Right forelimb (tissue), 1 donor: ENCODE measurements around the gene NOTCH1.
"Not testable (repeated sequence)": the region's sequence is repeated elsewhere in the genome, so short reads cannot be mapped to it uniquely, and the experiment has no call there.

Experiments used
- DNase-seq: peaks from one replicate; pipeline ENCODE4 v3.0.0-alpha.2; 2018

The NOTCH1 gene

GRCh38 chr9:136545965-136546696 lies at the start of gene NOTCH1:
TSS of gene NOTCH1 (minus strand) at chr9:136546048. CDS start at chr9:136545786, 262 bp downstream.
- DNase-seq, result peak; percentile 92

GRCh38 chr9:136594492-136594891 lies 48.6 kb upstream of the NOTCH1 start:
- no peak for DNase-seq

DNA sequence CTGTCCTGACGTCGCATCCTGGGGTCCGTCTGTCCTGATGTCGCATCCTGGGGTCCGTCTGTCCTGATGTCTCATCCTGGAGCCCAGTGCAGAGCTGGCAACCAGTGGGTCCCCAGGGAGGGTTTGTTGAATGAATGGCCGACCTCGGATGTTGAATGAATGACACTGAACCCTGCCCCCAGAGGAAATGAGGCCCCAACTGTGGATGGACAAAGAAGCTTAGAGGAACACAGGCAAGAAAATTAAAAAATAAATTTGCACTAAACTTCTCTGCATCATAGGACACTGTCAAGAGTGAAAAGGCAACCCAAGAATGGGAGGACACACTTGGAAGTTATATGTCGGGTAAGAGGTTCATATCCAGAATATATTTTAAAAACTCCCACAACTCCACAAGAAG lies 47.7 kb upstream of the NOTCH1 start:
- no peak for DNase-seq

- DNase-seq, result no peak
Measured at GRCh38 chr9:136592666-136593065, 46.8 kb upstream of the NOTCH1 start.

DNA sequence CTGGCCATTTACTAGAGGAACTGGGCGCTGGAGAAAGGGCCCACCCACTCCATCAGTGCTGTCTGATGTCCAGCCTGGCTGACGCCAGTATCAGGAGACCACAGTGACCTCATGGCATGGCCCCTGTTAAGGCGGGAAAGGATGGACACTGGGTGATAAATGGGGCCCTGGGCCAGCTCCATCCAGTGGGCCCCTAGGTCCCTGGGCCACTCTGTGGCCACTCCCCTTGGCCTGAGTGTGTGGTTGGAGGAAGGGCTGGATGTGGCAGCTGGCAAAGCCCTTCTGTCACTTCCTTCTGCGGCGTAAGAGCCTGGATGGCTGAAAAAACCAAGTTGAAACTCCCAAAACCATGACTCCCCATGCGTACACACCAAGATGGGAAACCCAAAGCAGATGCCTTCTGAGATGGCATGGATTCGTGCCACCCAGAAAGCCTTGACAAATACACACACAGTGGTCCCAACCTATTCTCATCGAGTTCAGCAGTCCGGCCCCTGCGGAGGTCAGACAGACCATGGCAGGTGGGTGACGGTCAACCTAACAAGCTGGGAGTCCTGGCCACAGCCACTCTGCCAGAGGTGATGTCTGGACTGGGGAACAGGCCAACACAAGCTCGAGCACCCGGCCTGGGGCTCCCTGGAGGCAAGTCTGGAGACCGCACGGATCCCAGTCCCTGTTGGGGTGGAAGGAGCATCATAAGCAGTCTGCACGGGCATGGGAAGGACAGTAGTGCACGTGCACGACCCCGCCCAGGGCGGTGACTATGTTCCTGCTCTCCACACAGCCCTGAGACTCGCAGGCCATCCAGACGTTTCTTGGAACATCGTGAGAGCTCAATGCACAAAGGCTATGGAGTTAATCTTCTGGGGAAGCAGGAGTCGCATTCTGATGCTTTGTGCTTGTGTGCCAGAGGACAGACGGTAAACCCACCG lies 45.2 kb upstream of the NOTCH1 start:
- DNase-seq, result no peak

GRCh38 chr9:136589766-136590763 lies 44.2 kb upstream of the NOTCH1 start:
- no peak for DNase-seq

GRCh38 chr9:136588663-136589464 lies 43.0 kb upstream of the NOTCH1 start:
- DNase-seq, result no peak

- DNase-seq, result peak; percentile 67
Measured at GRCh38 chr9:136587944-136588662, 42.3 kb upstream of the NOTCH1 start.

DNA sequence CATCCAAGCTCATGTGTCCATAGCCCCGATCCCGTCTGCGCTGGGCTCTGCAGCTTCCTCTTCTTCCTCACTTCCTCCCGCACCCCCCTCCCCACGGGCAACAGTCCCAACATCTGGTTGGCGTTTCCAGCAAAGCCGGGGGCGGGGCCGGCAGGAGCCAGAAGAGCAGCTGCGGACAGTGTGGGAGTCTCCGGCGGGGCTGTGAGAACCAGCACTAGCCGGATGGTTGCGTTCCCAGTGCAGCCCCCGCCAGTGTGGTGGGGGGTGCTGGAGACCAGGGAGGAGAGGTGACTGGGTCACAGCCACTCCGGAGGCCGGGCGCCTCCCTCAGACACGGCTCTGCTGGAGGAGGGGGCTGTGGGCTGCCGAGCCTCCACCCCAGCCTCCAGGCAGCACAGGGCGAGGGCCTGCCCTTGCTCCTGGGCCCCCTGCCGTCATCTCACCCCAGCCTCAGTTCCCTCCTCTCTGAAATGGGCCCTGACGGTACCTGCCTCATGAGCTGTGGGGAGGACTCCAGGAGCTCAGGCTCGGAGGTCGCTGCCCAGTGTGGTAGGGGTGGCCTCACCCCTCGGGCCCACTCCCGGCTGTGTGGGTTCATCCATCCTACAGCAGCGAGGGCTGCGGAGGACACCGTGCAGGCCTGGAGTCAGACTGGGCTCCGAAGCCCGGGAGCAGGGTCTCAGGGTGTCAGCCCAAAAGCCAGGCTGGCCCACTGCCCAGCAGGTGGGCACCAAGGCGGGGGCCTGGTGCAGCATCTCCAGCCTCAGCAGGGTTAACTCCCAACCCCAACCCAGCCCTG lies 41.5 kb upstream of the NOTCH1 start:
- DNase-seq, result peak; percentile 92

DNA sequence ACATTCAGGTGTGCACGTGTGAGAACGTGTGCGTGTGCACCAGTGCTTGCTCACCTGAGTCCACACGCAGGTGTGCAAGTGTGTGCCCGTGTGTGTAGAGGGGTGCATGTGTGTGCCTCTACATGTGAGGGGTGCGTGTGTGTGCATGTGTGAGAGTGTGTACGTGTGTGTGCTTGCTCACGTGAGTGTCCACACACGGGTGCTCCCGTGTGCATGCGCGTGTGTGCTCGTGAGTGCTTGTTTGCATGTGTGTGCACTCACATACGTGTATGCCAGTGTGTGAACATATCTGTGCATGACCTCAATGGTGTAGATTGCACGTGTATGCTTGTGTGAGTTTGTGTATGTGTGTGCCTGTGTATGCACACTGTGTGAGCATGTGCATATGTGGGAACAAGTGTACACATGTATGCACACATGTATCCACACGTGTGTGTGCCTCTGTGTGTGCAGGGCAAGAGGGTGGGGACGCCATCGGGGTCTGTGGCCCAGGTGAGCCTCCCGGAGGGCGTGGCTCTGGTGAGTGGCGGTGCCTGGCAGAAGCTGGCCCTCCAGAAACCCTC lies 40.6 kb upstream of the NOTCH1 start:
- DNase-seq, result no peak

- no peak for DNase-seq
Measured at GRCh38 chr9:136585531-136586120, 39.8 kb upstream of the NOTCH1 start.

DNA sequence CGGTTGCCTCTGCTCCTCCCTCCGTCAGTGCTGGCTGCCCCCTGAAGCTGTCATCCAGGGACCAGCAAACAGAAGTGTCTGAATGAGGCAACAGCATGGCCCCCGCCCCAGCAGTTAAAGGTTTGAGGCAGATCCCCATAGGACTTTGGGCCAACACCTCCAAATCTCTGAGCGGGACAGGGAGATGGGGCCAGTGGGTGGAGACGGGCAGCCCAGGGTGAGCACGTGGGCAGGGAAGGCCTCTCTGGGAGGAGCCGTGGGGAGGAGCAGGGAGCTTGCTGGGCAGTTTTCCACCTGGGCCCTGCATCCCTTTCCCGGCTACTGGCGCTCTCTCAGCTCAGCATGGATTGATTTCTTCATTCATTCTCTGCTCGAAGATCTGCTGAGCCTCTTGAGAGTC lies 39.1 kb upstream of the NOTCH1 start:
- no peak for DNase-seq

GRCh38 chr9:136584401-136584932 lies 38.6 kb upstream of the NOTCH1 start:
- DNase-seq, result no peak

GRCh38 chr9:136582977-136583735 lies 37.3 kb upstream of the NOTCH1 start:
- DNase-seq, result no peak

- no peak for DNase-seq
Measured at GRCh38 chr9:136581614-136582447, 36.0 kb upstream of the NOTCH1 start.

DNA sequence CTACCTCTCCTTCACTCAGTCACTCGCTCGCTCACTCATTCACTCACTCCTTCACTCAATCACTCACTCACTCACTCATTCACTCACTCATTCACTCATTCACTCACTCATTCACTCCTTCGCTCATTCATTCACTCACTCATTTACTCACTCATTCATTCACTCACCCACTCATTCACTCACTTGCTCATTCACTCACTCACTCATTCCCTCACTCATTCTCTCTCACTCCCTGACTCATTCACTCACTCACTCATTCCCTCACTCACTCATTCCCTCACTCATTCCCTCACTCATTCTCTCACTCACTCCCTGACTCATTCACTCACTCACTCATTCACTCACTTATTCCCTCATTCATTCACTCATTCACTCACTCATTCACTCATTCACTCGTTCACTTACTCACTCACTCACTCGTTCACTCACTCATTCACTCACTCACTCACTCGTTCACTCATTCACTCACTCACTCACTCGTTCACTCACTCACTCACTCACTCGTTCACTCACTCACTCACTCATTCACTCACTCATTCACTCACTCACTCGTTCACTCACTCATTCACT lies 33.9 kb upstream of the NOTCH1 start:
- DNase-seq, result not testable (repeated sequence)
